ENCODE data around the gene BMP2K.
"Not testable (repeated sequence)": the region's sequence is repeated elsewhere in the genome, so short reads cannot be mapped to it uniquely, and the experiment has no call there.

The BMP2K gene

GRCh38 chr4:78788007-78788889 lies 12.1 kb downstream of the BMP2K start:
- DNase-seq (ENCODE audit: low read depth) = no peak

GRCh38 chr4:78795594-78796416 lies 19.7 kb downstream of the BMP2K start:
- not testable (repeated sequence) for DNase-seq (ENCODE audit: low read depth)

- DNase-seq (ENCODE audit: low read depth) = no peak
Observed at GRCh38 chr4:78796526-78796925, 20.4 kb downstream of the BMP2K start.

- no peak for DNase-seq (ENCODE audit: low read depth)
Observed at GRCh38 chr4:78797777-78798284, 21.7 kb downstream of the BMP2K start.

- DNase-seq (ENCODE audit: low read depth) = no peak
Observed at GRCh38 chr4:78799551-78800495, 23.7 kb downstream of the BMP2K start.

GRCh38 chr4:78800965-78801364 lies 24.8 kb downstream of the BMP2K start:
- DNase-seq (ENCODE audit: low read depth) = no peak

- DNase-seq (ENCODE audit: low read depth) = no peak
Observed at GRCh38 chr4:78803983-78804382, 27.8 kb downstream of the BMP2K start.

- no peak for DNase-seq (ENCODE audit: low read depth)
Observed at GRCh38 chr4:78806943-78807460, 30.9 kb downstream of the BMP2K start.

- no peak for DNase-seq (ENCODE audit: low read depth)
Observed at GRCh38 chr4:78809295-78809694, 33.1 kb downstream of the BMP2K start.

- DNase-seq (ENCODE audit: low read depth) = no peak
Observed at GRCh38 chr4:78809928-78810835, 34.0 kb downstream of the BMP2K start.

- no peak for DNase-seq (ENCODE audit: low read depth)
Observed at GRCh38 chr4:78811034-78811433, 34.9 kb downstream of the BMP2K start.

- no peak for DNase-seq (ENCODE audit: low read depth)
Observed at GRCh38 chr4:78818530-78819079, 42.5 kb downstream of the BMP2K start.

- no peak for DNase-seq (ENCODE audit: low read depth)
Observed at GRCh38 chr4:78824001-78824400, 47.9 kb downstream of the BMP2K start.

- DNase-seq (ENCODE audit: low read depth) = no peak
Observed at GRCh38 chr4:78827191-78827590, 51.0 kb downstream of the BMP2K start.

- DNase-seq (ENCODE audit: low read depth) = no peak
Observed at GRCh38 chr4:78829296-78829695, 53.1 kb downstream of the BMP2K start.

GRCh38 chr4:78839676-78840075 lies 63.5 kb downstream of the BMP2K start:
- not testable (repeated sequence) for DNase-seq (ENCODE audit: low read depth)

- not testable (repeated sequence) for DNase-seq (ENCODE audit: low read depth)
Observed at GRCh38 chr4:78840286-78840685, 64.1 kb downstream of the BMP2K start.

GRCh38 chr4:78845472-78845871 lies 69.3 kb downstream of the BMP2K start:
- DNase-seq (ENCODE audit: low read depth) = peak; percentile 11

GRCh38 chr4:78846258-78846657 lies 70.1 kb downstream of the BMP2K start:
- peak; percentile 5 for DNase-seq (ENCODE audit: low read depth)

GRCh38 chr4:78862314-78862737 lies 86.2 kb downstream of the BMP2K start:
- no peak for DNase-seq (ENCODE audit: low read depth)
